HG02870 (cell line): ENCODE data around the gene ITGBL1.

Source experiments
- ATAC-seq: cut with Tn5 transposase; IDR thresholded peaks from one replicate; pipeline ENCODE4 v1.9.1; 2021; ENCODE audit warnings: mild to moderate bottlenecking, moderate library complexity; ENCODE audit not compliant: unreplicated experiment

The ITGBL1 gene

DNA sequence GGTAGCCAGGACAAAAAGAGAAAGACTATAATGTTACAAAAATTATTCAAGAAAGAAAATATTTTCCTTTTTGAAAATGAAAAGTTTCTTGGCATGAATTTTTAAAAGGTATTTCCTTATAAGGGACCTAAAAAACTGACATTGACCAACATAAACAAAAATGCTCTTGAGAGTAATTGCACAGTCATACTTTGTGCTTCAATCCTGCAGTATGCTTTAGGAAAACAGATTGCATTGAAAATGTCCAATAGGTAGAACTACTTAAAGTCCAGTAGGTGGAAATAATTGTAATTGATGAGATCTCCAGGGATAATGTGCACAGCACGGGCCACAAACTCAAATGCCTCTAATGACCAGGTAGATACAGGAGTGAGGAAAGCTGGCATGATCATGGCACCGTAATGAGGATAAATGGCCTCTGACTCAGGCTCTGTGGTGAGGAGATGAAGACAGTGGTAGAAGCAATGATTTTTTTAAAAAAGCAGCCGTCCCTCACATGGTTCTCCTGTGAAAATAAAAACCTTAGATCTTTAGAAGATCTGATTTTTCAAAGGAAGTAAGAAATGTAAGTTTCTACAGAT lies 278.0 kb downstream of the ITGBL1 start:
- no peak for ATAC-seq

DNA sequence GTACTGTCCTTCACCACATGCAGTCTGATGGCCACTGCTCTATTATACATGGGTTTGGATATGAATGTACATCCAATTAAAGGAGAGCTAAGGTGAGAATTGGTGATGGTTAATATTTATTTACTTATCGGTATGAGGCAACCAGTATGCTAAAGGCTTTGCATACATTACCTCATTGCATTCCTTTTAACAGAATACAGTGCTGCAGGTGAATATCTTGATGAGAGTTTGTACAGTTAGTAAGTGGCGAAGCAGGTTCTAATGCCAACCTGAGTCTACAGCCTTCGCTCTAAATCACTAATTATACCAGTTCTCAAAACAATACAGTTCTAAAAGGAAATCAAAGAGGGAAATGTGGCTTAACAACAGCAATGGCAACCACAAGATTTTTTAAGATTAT lies 284.1 kb downstream of the ITGBL1 start:
- ATAC-seq, result no peak

DNA sequence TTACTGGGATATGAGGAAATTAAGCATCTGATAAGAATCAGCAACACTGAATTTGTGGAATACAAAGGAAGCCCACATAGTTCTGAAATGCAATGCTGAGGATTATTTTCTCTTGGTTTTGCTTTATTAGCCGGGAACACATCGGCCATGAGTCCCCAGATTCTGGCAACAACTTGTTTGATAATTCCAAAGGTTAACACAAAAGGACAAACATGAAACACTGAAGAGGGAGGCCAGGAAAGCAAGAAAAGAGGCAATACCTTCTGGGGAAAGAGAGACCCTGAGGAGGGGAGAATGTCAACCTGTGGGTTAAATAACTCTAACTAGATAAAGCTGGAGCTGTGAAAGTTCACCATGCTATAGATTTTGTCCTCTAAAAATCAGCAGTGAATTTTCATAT lies 285.9 kb downstream of the ITGBL1 start:
- ATAC-seq, result no peak

DNA sequence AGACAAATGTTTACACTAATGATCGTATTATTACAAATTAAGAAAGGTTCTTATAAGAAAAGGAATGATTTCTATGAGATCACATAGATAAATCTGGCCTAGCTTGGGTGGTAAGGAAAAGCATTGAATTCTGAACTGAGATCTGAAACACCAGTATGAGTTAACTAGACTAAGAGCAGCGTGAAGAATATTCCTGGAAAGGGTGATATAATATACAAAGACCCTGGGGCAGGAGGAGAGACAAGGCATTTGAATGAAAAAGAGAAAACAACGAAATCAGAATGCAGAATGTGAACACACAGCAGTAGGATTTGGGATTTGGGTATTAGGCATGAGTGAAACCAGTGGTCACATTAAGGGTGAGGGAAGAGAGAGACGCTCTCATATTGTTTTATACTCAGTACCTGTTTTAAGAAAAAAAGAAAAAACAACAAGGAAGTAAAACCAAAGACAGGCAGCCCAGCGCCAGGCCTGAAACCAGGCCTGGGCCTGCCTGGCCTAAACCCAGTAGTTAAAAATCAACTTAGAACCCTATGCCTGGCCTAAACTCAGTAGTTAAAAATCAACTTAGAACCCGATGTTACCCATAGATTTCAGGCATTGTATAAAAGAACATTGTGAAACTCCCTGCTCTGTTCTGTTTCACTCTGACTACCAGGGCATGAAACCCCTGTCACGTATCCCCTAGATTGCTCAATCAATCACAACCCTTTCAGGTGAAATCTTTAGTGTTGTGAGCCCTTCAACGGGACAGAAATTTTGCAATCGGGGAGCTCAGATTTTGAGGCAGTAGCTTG lies 287.1 kb downstream of the ITGBL1 start:
- ATAC-seq, result peak; percentile 81

DNA sequence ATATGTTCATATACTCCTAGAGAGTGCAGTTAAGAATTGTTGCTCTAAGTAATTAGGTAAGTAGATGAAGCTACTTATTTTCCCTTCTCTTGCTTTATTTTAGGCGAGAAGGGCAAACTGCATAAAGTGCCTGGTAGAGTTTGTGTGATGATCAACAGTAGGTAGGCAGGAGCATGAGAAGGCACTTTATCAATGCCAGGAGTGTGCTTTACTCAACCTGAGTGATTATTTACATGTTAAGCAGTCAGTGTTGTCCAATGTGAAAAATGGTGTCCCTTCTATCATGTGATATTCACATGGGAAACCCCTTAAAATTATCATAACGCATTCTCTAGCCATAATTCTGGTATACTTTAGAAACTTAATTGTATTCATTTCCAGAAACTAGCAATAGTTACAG lies 294.0 kb downstream of the ITGBL1 start:
- ATAC-seq, result no peak

DNA sequence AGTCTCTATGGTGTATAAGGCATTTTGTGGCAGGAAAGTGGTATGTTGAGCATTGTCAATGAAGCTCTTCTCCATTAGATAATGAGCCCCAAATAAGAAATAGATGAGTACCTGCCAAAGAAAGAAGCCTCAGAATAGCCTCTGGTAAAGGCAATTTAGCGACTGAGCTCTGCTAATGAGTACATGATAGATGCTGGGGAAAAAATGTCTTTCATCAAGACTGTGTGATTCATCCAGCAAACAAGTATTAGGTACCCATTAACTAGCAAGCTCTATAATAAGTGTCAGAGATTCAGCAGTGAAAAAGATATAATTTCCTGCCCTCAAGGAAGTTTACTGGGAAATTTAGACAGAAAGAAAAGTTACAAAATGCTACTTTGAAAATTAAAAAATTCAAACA lies 294.6 kb downstream of the ITGBL1 start:
- no peak for ATAC-seq

DNA sequence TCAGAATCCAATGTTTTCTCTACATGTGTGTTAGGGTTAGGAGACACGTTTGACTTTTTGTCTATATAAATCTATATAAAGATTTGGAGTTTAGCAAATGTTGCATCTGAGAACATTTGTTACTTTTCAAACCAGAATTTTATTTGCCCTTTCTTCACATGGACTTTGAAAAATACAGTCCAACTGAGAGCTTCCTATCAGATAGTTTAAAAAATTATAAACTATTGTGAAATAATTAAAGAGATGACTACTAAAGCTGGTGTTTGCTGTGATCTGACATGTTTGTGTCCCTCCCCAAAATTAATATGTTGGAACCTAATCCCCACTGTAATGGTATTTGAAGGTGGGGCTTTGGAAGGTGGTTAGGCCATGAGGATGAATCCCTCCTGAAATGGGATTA lies 297.1 kb downstream of the ITGBL1 start:
- no peak for ATAC-seq

DNA sequence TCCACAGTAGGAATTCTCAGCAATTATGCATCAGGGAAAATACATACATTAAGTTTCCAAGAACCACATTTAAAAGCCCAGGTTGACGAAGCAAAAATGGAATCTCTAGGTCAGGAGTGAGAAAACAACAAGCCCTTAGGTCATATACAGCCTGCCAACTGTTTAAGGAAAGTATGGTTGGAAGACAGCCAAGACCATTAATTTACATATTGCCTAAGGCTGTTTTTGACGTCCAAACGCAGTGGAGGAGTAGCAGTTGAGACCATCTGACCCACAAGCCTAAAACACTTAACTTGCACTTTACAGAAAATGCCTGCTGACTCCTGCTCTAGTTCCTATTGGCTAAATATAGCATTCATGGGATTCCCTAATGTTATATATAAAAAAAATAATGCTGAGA lies 299.0 kb downstream of the ITGBL1 start:
- peak; percentile 41 for ATAC-seq

DNA sequence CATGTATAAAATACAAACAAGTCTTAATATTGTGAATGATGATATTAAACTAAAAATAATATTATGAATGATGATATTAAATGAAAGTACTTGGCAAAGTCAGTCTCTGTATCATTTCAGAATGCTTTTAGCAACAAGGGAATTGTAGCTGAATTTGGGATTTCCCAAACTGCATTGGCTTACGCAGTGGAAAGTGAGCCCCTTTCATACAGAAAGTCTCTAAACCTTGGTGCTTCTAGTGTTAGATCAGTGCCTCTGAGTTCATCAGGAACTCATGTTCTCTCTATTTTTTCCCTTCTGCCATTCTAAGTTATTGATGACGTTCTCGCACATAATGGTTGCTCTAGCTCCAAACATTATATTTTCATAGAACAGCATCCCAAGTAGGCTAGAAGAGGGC lies 300.0 kb downstream of the ITGBL1 start:
- ATAC-seq, result no peak

DNA sequence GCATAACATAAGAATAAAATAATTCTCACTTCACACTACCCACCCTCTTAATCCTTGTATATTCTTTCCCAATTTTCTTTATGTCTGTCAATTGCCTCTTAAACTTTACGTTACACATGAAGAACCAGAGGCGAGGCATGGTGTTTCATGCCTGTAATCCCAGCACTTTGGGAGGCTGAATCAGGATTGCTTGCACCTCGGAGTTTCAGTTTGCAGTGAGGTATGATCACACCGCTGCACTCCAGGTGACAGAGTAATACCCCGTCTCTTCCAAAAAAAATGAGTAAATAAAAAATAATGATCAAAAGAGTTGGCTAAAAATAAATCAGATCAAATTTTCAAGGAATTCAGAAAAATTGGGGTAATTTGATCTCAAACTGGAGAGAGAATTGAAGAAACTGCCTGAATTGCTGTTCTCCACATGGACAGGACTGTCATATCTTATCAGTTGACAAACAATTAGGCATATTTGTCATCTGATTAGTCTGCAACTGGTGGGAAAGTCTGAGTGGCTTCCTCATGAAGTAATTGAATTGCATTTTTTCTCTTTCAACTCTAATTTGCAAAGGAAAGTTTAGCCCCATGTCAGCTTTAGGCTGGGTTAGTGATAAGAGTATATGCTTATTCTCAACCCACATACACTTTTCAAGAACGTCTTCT lies 302.9 kb downstream of the ITGBL1 start:
- no peak for ATAC-seq

DNA sequence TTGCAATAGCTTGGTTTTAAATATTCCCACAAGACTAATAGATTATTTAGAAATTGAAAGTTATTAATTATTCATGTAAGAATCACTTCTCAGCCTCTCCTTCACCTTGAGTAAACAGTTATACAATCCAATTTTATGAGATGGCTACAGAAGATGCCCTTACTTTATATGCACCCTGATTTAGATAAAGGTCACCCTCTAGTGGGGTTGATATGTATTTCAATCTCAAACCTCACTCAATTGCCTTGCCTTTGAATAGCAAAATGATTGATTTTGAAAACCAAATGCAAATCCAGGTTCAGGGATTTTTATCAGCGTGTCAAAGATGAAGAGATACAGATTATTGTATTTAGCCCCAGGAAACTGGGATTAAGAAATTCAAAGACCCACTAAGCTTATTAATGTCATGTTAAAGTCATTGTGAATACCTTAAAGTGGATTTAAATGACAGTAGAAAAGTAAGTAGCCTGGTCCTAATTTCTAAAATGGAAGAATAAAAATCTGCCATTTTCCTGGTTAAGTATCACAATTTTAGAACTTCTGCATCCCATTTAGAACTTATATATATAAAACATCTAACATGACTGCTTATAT lies 305.1 kb downstream of the ITGBL1 start:
- ATAC-seq, result peak; percentile 81

DNA sequence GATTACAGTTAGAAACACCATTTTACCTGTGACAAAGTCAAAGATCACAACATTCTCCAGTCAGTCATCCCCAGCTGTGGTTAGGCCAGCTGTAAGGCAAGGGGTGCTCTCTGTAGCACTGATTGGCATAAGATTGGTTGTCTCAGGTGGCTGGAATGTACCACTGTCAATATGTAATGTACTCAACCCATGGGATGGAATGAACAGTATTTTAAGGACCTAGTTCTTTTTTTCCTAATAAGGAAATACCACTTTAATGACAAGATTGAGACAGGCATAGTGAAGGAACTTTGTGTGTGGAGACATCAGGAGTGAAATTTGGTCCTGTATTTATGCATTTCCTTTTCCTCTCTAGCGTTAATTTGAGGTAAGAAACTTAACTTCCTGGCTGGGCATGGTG lies 310.7 kb downstream of the ITGBL1 start:
- ATAC-seq, result no peak
